GM12873 (cell line): ENCODE data around the gene MALRD1.

Experiments
- TF ChIP-seq, protein P1 (sequence below): IDR thresholded peaks from 2 replicates; pipeline ENCODE4 v1.5.1; 2012; ENCODE audit warnings: low read depth, mild to moderate bottlenecking, moderate library complexity, low read length, control low read depth; ENCODE audit not compliant: insufficient read depth; ENCODE audit errors: missing control alignments

The MALRD1 gene

DNA sequence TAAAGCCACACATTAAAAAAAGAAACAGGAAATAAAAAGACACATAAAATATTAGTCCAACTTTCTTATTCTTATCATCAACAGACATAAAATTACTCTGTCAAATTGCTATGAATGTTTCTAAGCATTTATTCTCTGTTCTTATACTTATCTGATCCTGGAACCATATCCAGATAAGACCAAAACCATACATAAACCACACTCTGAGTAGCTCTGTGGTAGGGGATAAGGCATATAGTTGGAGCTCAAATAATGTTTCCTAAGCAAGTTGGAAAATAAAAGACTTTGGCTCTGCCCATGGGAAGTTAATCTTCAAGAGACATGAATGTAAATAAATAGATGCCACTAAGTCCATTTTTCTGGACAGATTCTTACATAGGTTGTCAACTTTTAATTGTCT, 664.6 kb downstream of the MALRD1 start:
- TF ChIP-seq, protein P1, sequence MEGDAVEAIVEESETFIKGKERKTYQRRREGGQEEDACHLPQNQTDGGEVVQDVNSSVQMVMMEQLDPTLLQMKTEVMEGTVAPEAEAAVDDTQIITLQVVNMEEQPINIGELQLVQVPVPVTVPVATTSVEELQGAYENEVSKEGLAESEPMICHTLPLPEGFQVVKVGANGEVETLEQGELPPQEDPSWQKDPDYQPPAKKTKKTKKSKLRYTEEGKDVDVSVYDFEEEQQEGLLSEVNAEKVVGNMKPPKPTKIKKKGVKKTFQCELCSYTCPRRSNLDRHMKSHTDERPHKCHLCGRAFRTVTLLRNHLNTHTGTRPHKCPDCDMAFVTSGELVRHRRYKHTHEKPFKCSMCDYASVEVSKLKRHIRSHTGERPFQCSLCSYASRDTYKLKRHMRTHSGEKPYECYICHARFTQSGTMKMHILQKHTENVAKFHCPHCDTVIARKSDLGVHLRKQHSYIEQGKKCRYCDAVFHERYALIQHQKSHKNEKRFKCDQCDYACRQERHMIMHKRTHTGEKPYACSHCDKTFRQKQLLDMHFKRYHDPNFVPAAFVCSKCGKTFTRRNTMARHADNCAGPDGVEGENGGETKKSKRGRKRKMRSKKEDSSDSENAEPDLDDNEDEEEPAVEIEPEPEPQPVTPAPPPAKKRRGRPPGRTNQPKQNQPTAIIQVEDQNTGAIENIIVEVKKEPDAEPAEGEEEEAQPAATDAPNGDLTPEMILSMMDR: no peak

DNA sequence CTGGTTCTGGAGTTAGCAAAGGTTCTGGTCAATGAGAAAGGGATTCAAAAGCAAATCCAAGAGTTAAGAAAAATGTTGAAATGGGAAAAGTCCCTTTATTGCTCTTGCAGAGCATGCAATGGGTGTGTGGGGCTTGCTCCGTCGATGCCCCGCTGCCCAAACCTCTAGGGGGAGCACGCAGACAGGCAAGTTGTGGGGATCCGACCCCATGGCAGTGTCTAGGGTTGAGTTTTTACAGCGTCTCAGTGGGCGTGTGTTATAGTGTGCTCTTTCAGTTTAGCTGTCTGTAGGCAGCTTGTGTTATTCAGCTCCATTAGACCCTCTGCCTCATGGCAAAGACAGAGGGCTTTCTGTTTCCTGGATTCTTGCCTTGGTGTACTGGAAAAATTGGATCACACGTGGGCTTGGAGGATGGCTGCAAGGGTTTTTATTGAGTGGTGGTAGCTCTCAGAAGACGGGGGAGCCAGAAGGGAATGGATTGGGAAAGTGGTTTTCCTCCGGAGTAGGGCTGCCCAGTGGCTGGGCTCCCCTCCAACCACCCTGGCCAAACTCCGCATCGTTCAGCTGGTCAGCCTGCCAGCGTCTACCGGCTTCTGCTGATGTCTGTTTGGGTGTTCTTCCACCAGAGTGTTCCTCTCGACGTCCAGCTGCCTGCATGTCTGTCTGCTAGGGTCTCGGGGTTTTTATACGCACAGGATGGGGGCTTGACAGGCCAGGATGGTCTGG, 665.4 kb downstream of the MALRD1 start:
- TF ChIP-seq, protein P1: no peak

DNA sequence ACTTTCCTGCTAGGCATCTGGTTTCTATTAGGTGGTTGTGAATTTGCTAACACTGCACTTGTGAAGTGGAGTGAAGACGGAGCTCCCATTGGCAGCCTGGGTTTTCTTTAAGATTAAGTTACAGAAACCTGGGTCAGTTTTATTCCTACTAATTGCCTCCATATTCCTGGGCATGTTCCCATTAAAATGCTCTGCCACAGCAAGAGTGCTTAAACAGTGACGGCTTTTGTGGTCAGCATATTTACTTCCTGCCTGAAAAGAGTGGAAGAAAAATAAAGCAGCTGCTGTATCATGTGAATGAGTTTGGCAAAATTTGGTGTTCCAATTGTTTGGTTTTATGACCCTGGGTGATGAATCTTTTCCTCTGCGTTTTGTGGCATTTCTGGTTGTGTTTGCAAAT, 670.7 kb downstream of the MALRD1 start:
- TF ChIP-seq, protein P1: no peak

DNA sequence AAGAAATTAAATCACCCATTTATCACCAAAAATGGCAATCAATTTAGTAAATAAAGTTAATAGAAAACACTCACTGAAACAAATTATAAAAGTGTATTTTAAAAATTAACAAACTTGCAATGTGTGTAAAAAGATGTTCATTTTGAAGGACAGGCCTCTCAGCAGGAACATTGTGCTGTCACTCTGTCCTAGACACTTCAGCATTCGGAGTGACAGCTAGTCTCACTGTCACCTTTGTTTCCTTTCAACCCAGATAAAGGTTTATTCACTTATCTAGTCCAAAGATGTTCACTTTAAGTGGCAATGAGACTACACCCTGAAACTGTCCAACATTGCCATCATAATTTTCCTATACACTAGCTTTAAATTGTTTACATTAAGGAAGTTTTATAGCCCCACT, 675.7 kb downstream of the MALRD1 start:
- TF ChIP-seq, protein P1: no peak

DNA sequence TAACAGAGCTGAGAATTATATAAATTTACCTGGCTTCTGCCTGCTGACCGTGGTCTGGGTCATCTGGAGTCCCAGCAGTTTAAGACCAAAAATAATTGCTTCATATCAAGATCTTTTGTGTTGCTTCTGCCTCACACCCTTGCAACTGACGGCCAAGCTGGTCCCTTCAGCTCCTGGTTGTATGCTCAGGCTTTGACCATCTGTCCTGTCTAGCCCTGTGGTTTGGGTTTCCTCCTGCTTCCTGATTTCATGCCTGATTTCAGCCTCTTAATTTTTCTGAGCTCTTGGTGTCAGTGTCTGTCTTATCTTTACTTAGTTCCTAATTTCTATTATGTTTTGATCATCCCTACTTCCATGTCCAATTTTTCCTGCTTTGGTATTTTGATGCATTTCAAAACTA, 679.8 kb downstream of the MALRD1 start:
- TF ChIP-seq, protein P1: no peak

DNA sequence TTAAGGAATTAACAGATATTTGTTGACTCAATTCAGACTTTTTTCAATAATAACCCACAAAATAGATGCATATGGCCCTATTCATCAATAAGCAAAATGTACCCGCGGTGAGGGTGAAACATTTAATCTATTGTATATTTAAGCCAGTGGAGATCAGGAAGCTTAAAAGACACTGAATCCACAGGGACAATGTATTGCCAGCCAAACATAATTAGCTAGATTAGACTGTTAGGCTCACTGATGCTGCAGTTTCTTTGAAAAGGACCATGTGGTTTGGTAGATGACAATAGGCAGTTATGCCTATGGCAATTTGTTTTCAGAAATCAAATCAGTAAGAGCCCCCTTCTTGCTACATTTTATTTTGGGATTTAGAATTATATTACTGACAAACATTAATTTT, 680.4 kb downstream of the MALRD1 start:
- TF ChIP-seq, protein P1: no peak

DNA sequence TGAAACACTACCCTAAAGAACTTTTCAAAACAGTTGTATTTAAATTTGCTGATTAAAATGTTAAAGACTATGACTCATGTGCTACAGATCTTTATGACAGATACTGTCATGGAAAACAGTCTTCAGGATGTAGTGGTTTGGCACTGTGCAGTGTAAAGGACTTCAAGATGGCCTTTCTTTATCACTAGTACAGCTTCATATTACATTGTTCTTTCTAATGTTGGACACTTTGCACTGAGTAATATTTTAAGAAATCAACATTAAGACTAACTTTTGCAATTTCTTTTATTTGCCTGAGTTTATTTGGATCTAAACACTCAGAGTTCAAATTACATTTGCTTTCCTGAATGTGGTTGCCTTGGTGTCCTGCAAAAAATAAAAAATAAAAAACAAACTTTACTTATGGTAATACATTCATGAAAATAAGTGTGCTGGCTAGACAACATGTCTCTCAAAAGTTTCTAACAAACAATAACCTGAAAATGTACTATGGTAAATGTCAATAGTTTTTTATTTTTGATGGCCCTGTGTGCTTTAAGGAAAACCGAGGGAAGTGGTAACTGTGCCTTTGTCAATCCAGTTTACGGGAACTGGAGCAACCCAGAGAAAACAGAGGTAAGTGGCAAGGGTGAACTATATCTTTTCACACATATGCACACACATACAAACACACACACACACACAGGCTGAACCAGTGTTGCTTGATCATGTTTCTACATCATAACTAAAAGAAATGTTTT, 681.7 kb downstream of the MALRD1 start:
- TF ChIP-seq, protein P1: no peak
